Neural progenitor cell (in vitro differentiated cells): ENCODE results near the gene PEX7.

Experiments
- CTCF ChIP-seq: fragments of 200-600 bp; sonication (generic); IDR thresholded peaks from 2 replicates; pipeline ENCODE4 v1.5.1; 2017; ENCODE audit warnings: antibody characterized with exemption, mild to moderate bottlenecking
- EZH2 ChIP-seq: fragments of 200-600 bp; sonication (generic); IDR thresholded peaks from 2 replicates; pipeline ENCODE4 v1.6.1; 2017; ENCODE audit warnings: antibody characterized with exemption, mild to moderate bottlenecking, moderate library complexity
- EZH2phosphoT487 ChIP-seq: fragments of 200-600 bp; sonication (generic); IDR thresholded peaks from 2 replicates; pipeline ENCODE4 v1.6.1; 2017; ENCODE audit warnings: antibody characterized with exemption

- TF ChIP-seq EZH2phosphoT487 (no peak), CTCF (no peak), EZH2 (no peak)
Observed at GRCh38 chr6:136831873-136832562, 9.6 kb downstream of the PEX7 start.
